ENCODE measurements around the gene SOX1.
A peak's percentile ranks its signal among the peaks of the same experiment; 100 is the strongest.

Gene SOX1

DNA sequence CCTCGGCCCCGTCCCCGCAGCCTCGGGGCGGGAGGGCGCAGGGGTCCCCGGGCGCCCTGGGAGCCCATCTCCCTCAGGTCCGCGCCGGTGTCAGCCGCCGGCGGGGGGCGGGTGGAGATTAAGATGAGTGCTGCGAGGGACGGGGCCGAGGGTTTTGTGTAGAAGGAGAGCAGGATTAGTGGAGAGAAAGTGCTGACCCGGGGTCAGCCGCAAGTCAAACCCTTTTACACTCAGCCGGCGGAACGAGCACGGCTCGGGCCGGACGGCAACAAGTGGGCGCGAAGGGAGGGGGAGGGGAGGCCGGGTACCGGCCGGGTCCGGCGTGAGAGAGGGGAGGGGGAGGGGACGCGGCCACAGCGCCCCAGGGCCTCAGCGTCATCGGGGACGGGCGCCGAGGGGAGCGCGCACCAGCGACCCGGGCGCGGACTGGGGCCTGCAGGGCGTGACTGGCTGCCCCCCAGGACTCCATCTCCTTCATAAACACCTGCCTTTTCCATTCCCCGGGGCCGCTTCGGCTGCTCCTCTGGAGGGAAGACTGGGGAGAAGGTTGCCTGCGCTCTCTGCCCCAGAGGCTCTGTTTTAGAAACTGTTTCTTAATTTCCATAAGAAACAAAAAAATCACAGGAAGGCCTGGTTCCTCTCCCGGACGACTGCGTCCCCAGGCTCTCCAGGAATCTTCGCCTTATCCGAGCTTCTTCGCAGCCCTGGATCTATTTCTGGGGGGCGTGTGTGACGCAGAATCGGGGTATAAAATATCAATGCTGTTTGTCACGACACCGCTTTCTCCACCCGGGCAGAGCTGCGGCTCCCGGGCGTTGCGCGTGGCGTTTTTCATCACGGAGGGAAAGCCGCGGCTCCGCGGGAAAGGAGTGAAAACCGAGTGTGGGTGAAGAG is 6.5 kb downstream of the SOX1 start:
- DNase-seq: no peak

DNA sequence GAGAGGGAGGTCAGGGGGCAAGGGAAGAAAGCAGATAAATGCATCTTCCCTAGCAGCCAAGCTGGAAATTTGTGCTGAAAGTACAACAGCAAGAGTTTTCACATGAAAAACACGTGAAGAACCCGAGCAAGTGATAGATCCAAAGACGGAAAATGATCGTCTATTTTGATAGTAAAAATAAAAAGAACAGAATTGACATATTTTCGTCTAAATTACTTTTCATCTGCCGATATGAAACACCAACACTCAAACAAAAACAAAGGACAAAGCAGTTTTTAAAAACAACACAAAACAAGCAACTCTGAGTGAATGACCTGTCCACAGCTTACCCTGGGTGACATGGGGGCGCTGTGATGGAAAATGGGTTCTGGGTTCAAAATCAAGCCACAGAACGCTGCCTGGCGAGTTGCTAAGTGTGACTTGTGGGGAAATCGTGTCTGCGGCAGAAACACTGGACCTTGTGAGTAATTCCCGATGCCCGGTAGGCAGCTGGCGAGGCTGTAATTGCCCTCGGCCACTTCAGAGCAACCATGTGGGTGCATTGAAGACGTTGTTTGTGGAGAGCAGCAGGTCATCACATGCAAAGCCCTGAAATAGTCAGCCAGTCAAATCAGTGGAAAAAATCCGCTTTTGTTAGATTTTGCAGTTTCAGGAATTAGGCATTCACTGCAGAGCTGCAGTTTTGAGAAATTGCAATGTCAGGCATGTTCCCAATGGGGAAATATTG is 7.4 kb downstream of the SOX1 start:
- no peak for DNase-seq

DNA sequence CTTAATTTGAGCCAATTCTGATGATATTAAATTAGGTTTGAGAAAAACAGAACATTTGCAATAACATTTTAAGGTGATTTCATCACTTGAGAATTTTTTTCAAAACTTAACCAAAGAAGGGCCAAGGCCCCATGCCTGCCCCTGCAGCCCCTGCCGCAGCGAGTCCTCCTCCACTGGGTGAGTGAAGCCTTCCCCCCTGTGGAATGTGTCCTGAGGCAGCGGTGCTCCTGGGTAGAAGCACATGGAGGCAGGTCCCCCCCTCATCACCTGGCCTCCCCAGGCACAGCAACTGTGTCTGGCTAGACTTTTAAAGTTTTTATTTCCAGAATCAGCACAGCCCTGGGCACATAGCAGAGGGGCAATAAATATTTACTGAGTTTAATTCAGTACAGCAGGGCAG is 10.8 kb downstream of the SOX1 start:
- DNase-seq: no peak

- no peak for DNase-seq
These were observed 11.3 kb downstream of the SOX1 start for GRCh38 chr13:112078216-112078615.

DNA sequence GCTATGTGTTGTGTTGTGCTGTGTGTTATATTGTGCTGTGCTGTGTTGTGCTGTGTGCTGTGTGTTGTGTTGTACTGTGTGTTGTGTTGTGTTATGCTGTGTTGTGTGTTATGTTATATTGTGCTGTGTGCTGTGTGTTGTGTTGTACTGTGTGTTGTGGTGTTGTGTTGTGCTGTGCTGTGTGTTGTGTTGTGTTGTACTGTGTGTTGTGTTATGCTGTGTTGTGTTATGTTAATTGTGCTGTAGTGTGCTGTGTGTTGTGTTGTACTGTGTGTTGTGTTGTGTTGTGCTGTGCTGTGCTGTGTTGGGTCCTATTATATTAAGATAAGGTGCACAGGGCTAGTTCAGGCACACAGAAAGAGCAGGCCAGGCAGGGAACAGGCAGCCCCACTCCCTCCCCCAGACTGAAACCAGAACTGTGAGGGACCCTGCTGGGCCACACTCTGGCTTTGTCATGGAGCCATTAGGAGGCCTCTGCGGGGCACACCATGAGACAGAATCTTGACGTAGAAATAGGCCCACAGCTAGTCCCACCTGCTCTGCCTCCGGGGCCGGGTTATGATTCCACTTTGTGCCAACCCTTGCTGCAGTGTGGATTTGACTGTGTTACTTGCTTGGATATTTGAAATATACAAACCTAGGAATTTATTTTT is 12.1 kb downstream of the SOX1 start:
- no peak for DNase-seq

GRCh38 chr13:112079696-112080095 is 12.7 kb downstream of the SOX1 start:
- DNase-seq: no peak

GRCh38 chr13:112083971-112084370 is 17.0 kb downstream of the SOX1 start:
- DNase-seq: no peak

DNA sequence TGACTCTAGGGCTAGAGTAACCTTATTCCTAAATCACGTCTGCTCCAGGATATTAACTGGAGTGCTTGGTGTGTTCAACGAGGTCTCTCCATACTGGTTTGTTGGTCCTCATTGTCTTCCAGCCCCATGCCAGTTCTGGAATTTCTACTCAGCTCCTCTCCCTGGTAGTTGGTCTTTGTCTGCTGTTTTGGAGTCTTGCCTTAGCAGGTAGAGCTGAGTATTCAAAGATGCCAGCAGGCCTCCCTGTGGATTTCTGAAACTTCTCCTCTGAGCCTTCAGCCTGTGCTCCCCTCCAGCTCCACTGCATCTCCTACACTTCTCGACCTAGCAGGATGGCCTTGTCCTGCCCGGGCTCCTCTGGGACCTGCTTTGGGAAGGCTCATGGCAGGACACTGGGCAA is 25.5 kb downstream of the SOX1 start:
- DNase-seq: no peak

GRCh38 chr13:112095354-112095753 is 28.4 kb downstream of the SOX1 start:
- DNase-seq: no peak

DNA sequence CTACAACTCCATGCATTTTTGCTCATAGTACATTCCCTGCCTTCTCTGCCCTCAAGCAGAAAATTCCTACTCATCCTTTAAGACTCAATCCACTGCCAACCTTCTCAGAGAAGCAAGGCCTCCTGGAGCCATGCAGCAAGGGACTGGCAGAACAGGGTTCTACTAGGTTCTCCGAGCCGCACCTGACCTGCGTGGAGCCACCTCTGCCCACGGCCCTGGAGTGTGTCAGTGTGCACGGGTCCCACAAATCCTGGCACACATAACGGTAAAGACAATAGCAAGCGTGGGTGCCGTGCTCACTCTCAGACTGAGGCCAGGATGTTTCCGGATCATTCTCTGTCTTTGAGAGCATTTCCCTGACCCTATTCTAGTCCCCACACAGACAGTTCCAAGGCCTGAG is 30.0 kb downstream of the SOX1 start:
- DNase-seq: no peak

- no peak for DNase-seq
These were observed 30.8 kb downstream of the SOX1 start for GRCh38 chr13:112097770-112098169.

DNA sequence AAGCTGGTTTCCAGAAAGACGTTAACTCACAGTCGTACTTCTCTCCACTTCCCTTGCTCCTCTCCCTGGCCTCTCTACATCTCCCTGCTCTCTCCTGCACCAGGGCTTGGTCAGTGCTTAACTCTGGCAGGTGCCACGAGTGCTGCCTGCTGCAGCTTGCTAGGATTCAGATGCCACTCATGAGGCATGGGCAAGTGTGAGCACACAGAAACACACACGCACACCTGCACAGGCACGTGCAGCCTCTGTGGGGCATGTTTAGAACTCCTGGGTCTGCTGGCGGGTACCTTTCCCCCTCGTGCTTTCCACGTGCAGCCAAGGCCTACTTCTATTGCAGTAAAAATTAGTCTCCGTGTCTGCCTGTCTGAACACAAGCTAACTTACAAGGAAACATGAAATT is 31.8 kb downstream of the SOX1 start:
- no peak for DNase-seq

- DNase-seq: no peak
These were observed 34.5 kb downstream of the SOX1 start for GRCh38 chr13:112101360-112101930.

DNA sequence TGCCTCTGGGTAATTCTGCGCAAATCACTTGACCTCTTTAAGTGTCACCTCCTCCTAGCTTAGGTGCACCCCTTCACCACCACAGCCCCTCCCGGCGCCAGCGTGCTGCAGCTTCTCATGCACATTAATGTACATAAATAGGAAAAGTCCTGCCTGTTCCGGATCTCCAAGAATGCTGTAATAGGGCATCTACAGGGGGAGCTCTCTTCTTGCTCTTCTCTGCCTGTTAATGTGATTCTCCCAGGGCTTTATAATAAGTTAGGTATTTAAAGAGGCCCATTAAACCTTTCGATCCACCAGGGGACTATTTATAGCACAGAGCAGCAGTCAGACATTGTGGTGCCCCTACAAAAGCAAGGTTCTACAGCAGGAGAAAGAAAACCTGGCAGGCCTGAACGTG is 35.3 kb downstream of the SOX1 start:
- DNase-seq: peak; percentile 78

- DNase-seq: no peak
These were observed 36.4 kb downstream of the SOX1 start for GRCh38 chr13:112103260-112103838.

- no peak for DNase-seq
These were observed 37.3 kb downstream of the SOX1 start for GRCh38 chr13:112103961-112104880.

DNA sequence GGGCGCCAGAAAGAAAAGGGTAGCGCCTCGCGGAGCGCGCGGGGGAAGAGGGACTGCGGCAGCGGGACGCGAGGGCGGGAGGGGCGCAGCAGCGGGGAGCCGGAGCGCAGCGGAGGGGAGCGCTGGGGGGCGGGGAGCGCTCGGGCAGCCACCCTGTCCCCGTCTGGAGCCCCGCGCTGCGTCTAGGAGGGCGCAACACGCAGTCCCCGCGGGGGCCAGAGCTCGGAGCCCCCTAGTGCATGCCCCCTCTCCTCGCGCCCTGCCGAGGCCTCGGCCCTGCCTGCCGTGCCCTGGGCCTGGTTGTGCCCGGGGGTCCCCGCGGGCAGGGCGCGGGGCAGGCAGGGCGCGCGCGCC is 37.9 kb downstream of the SOX1 start:
- no peak for DNase-seq

- no peak for DNase-seq
These were observed 38.3 kb downstream of the SOX1 start for GRCh38 chr13:112105244-112105681.

DNA sequence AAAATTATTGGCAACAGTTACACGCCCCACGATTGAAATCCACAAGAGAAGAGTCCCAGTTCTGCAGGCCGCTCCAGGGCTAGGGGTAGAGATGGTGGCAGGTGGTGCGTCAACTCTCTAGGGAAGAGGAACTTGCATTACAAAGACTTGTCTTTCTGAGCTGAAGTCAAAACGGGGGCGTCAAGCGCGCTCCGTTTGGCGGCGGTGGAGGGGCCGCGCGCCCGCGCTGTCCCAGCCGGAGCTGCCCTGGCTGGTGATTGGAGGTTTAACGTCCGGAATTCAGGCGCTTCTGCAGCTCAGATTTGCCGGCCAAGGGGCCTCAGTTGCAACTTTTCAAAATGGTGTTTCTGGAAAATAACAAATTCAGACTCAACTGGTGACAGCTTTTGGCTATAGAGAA is 38.9 kb downstream of the SOX1 start:
- no peak for DNase-seq

DNA sequence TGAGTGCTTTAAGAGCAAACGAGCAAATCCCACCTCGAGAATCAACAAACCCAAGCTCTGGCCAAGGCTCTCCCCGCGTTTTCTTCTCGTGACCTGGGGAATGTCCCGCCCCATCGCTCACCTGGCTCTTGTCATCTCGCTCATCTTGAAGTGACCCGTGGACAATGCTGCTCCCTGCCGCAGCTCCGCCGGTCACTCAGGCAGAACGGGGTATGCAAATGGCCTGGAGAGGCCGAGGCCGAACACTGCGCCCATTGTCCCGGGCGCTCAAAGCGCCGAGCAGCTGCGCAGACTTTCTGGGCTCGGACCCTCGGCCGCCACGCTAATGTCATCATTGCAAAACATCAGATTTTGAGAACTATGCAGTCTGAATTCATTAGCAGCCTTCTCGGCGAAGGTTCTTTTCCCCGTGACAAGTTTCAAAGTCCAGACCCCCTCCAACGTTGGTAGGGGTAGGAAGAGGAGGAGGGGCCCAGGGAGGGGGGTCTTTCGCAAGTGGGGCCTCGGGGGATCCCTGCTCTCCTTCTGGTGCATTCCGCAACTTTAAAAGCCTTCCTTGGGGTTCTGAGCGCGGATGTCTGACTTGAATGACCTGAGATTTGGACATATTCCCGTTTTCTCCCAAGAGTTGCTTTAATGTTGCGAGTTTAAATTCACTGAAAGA is 39.7 kb downstream of the SOX1 start:
- no peak for DNase-seq

GRCh38 chr13:112107289-112107688 is 40.3 kb downstream of the SOX1 start:
- DNase-seq: no peak

All from NCI-H1436 (cell line).